OCI-LY3 (cell line): Measurements from ENCODE around the gene KRTAP13-4.

Experiments used
- EZH2phosphoT487 ChIP-seq: fragments of 200-600 bp; shearing (Covaris generic); IDR thresholded peaks from 2 replicates; pipeline ENCODE4 v1.6.1; 2018; ENCODE audit warnings: antibody characterized with exemption, mixed run types, low read depth
- TF ChIP-seq, protein P1 (sequence below): fragments of 200-600, 300-600 bp; sonication (generic); IDR thresholded peaks from 2 replicates; pipeline ENCODE4 v1.5.1; 2014; ENCODE audit warnings: antibody characterized with exemption, low read length, low read depth

- TF ChIP-seq, protein P1, sequence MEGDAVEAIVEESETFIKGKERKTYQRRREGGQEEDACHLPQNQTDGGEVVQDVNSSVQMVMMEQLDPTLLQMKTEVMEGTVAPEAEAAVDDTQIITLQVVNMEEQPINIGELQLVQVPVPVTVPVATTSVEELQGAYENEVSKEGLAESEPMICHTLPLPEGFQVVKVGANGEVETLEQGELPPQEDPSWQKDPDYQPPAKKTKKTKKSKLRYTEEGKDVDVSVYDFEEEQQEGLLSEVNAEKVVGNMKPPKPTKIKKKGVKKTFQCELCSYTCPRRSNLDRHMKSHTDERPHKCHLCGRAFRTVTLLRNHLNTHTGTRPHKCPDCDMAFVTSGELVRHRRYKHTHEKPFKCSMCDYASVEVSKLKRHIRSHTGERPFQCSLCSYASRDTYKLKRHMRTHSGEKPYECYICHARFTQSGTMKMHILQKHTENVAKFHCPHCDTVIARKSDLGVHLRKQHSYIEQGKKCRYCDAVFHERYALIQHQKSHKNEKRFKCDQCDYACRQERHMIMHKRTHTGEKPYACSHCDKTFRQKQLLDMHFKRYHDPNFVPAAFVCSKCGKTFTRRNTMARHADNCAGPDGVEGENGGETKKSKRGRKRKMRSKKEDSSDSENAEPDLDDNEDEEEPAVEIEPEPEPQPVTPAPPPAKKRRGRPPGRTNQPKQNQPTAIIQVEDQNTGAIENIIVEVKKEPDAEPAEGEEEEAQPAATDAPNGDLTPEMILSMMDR = no peak
- no peak for TF ChIP-seq EZH2phosphoT487
Observed at GRCh38 chr21:30478004-30478403, 48.0 kb downstream of the KRTAP13-4 start.
